DND-41 (cell line): Measurements from ENCODE around the gene DNAJC15.
"Not testable (repeated sequence)": the region's sequence is repeated elsewhere in the genome, so short reads cannot be mapped to it uniquely, and the experiment has no call there.

ENCODE experiments used
- ATAC-seq: fragments of 200-7000 bp; cut with Tn5 transposase; 3 replicates; pipeline ENCODE4 v1.9.1; 2021; ENCODE audit warnings: low read depth; ENCODE audit not compliant: insufficient read depth
- DNase-seq: peaks from one replicate; pipeline ENCODE4 v3.0.0-alpha.2; 2020
- H2AFZ ChIP-seq: 2 replicates; pipeline ENCODE4 v1.6.0; 2012; ENCODE audit warnings: low read depth, low read length
- H3K27ac ChIP-seq: 2 replicates; pipeline ENCODE4 v1.5.1; 2012; ENCODE audit warnings: low read length, inconsistent platforms
- H3K27me3 ChIP-seq: fragments of 200-600 bp; sonication (generic); 2 replicates; pipeline ENCODE4 v1.6.0; 2012; ENCODE audit warnings: low read length, mild to moderate bottlenecking, inconsistent platforms; ENCODE audit not compliant: insufficient read depth, poor library complexity
- H3K36me3 ChIP-seq: 2 replicates; pipeline ENCODE4 v1.5.1; 2012; ENCODE audit warnings: low read length, inconsistent platforms; ENCODE audit not compliant: insufficient read depth
- H3K4me1 ChIP-seq: 2 replicates; pipeline ENCODE4 v1.5.1; 2012; ENCODE audit warnings: mild to moderate bottlenecking, low read length; ENCODE audit not compliant: insufficient read depth
- H3K4me2 ChIP-seq: 2 replicates; pipeline ENCODE4 v1.6.0; 2012; ENCODE audit warnings: mild to moderate bottlenecking, moderate library complexity, low read length, inconsistent platforms; ENCODE audit not compliant: insufficient read depth
- H3K4me3 ChIP-seq, 2 experiments: fragments of 200-600 bp in 1 of 2; shearing (Covaris generic) in 1 of 2; 2 replicates each; pipeline ENCODE4 v1.5.1; 2012 to 2016; ENCODE audit warnings: inconsistent platforms in 2 of 2, low read length in 2 of 2, mild to moderate bottlenecking in 2 of 2, low read depth in 1 of 2, moderate library complexity in 1 of 2
- H3K79me2 ChIP-seq: 2 replicates; pipeline ENCODE4 v1.6.0; 2012; ENCODE audit warnings: low read length, inconsistent platforms; ENCODE audit not compliant: insufficient read depth
- H3K9ac ChIP-seq: 2 replicates; pipeline ENCODE4 v1.6.0; 2012; ENCODE audit warnings: low read depth, mild to moderate bottlenecking, inconsistent platforms, low read length, moderate library complexity
- H3K9me3 ChIP-seq: 2 replicates; pipeline ENCODE4 v1.5.1; 2012; ENCODE audit warnings: low read length, moderate library complexity, mild to moderate bottlenecking, inconsistent platforms; ENCODE audit not compliant: insufficient read depth, severe bottlenecking
- H4K20me1 ChIP-seq: 2 replicates; pipeline ENCODE4 v1.6.0; 2012; ENCODE audit warnings: low read length; ENCODE audit not compliant: insufficient read depth
- CTCF ChIP-seq: IDR thresholded peaks from 2 replicates; pipeline ENCODE4 v1.5.1; 2012; ENCODE audit warnings: borderline replicate concordance, low read length, moderate library complexity, mild to moderate bottlenecking; ENCODE audit not compliant: poor library complexity, severe bottlenecking; ENCODE audit errors: extremely low read depth
- EZH2 ChIP-seq: IDR thresholded peaks from 3 replicates; pipeline ENCODE4 v1.6.1; 2012; ENCODE audit warnings: borderline replicate concordance, low read depth, mild to moderate bottlenecking, moderate library complexity, low read length, inconsistent platforms; ENCODE audit not compliant: severe bottlenecking

The DNAJC15 gene

GRCh38 chr13:43074824-43075510, 51.6 kb downstream of the DNAJC15 start:
- TF ChIP-seq CTCF, result no peak
- TF ChIP-seq EZH2, result no peak
- H3K36me3 ChIP-seq, result no peaks in the 10 kb centered on the region
- H3K4me2 ChIP-seq, result no peak overlapping the region
- H2AFZ ChIP-seq, result no peak overlapping the region
- no peaks in the 10 kb centered on the region for H4K20me1 ChIP-seq
- ATAC-seq, result no peak
- no peak overlapping the region for H3K4me3 ChIP-seq
- H3K9me3 ChIP-seq, result no peaks in the 10 kb centered on the region
- H3K27ac ChIP-seq, result no peak overlapping the region
- no peak overlapping the region for H3K9ac ChIP-seq
- DNase-seq, result no peak
- no peaks in the 10 kb centered on the region for H3K4me1 ChIP-seq
- H3K79me2 ChIP-seq, result no peaks in the 10 kb centered on the region
- H3K27me3 ChIP-seq, result no peaks in the 10 kb centered on the region

- ATAC-seq, H3K9ac ChIP-seq, H3K4me3 ChIP-seq, DNase-seq, H3K79me2 ChIP-seq, H3K27ac ChIP-seq, H3K36me3 ChIP-seq, H3K4me1 ChIP-seq, H4K20me1 ChIP-seq, H2AFZ ChIP-seq, H3K27me3 ChIP-seq, H3K4me2 ChIP-seq, H3K9me3 ChIP-seq: not testable (repeated sequence)
Measured at GRCh38 chr13:43075511-43075902, 52.1 kb downstream of the DNAJC15 start.

- Histone ChIP-seq H3K4me2 (no peak overlapping the region), H3K79me2 (no peaks in the 10 kb centered on the region)
- ATAC-seq, result no peak
Measured at GRCh38 chr13:43077046-43077445, 53.7 kb downstream of the DNAJC15 start.

GRCh38 chr13:43077461-43077860, 54.1 kb downstream of the DNAJC15 start:
- H3K9ac ChIP-seq, result no peak overlapping the region
- ATAC-seq (no peak), DNase-seq (no peak)
- H3K4me3 ChIP-seq, result no peak overlapping the region
- H3K4me2 ChIP-seq, result no peak overlapping the region
- no peaks in the 10 kb centered on the region for H3K79me2 ChIP-seq
- no peaks in the 10 kb centered on the region for H4K20me1 ChIP-seq
- H2AFZ ChIP-seq, result no peak overlapping the region
- no peaks in the 10 kb centered on the region for H3K27me3 ChIP-seq
- H3K9me3 ChIP-seq, result no peaks in the 10 kb centered on the region
- H3K27ac ChIP-seq, result no peak overlapping the region
- H3K36me3 ChIP-seq, result no peaks in the 10 kb centered on the region
- H3K4me1 ChIP-seq, result no peaks in the 10 kb centered on the region
- no peak for TF ChIP-seq EZH2
- TF ChIP-seq CTCF, result no peak

More at GRCh38 chr13:43077046-43077445, 53.7 kb downstream of the DNAJC15 start:
- no peaks in the 10 kb centered on the region for H4K20me1 ChIP-seq
- TF ChIP-seq CTCF (no peak), EZH2 (no peak)
- no peaks in the 10 kb centered on the region for H3K4me1 ChIP-seq
- no peaks in the 10 kb centered on the region for H3K27me3 ChIP-seq
- no peak overlapping the region for H3K4me3 ChIP-seq
- H3K9ac ChIP-seq, result no peak overlapping the region
- no peak overlapping the region for H3K27ac ChIP-seq
- no peaks in the 10 kb centered on the region for H3K36me3 ChIP-seq
- no peak overlapping the region for H2AFZ ChIP-seq
- DNase-seq, result no peak
- H3K9me3 ChIP-seq, result no peaks in the 10 kb centered on the region
